ENCODE data around the gene PPP6R3.
A peak's percentile ranks its signal among the peaks of the same experiment; 100 is the strongest.
"Not testable (repeated sequence)": the region's sequence is repeated elsewhere in the genome, so short reads cannot be mapped to it uniquely, and the experiment has no call there.

PPP6R3 gene

DNA sequence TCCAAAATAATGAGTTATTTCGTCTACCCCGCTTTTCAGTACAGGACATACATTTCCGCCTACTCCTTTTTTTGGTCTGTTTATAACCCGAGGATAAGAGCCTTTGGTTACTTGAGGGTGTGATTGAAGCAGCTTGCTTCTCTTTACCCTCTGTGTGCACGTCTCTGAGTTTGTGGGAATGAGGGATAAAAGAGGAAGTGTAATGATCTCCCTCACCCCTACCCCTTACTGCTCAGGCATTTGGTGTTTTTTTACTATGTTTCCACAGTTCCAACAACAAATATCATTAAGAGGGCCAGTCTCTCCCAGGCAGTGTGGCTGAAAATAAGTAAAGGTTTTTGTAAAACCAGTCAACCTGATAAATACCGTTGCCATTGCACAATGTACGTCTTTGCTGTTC, 140.6 kb downstream of the PPP6R3 start:
- no peak for DNase-seq (ENCODE audit: low read depth, low spot score)

DNA sequence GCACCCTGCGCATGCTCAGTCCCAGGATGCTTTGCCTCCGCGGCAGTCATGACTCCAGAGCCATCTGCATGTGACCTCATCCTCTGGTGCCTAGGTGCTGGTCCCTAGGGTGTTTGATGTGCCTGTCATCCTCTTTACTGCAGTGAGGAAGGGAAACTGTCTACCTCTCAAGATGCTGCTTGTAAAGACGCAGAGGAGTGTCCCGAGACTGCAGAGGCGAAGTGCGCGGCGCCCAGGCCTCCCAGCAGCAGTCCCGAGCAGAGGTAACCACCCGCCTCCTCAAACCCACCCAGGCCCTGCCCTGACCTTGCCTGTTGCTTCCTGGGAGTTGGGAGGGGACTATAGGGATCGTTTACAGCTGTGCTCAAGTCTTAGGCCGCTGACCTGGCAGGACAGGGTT, 149.2 kb downstream of the PPP6R3 start:
- no peak for DNase-seq (ENCODE audit: low read depth, low spot score)

DNA sequence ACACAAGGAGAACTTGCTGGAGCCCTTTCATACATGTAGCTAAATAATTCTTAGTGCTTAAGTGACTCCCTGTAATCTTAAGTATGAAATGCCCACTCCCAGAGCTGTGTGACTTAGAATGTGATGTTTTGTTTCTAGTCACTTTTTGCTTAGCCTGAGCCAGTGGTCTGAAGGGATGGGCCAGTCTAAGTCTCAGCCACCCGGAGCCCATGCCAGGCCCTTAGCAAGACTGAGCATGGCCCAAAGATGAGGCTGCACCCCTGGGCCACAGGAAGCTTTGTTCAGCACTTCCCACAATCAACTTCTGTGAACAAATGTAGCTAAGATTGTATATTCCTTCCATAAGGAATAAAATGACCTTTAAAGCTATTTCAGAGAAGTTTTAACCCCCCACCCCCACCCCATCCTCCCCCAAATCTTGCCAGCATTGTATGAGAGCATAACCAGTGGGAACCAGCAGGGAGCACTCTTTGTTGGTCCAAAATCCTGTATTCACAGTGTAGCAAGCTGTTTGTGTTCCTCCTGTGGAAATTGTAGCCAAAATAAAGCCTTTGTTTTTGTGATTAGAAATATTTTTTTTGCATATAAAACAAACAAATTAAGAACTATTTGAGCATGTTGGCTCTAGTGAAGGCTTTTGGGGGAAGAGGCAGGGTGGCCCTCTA, 150.0 kb downstream of the PPP6R3 start:
- DNase-seq (ENCODE audit: low read depth, low spot score) = peak; percentile 25

DNA sequence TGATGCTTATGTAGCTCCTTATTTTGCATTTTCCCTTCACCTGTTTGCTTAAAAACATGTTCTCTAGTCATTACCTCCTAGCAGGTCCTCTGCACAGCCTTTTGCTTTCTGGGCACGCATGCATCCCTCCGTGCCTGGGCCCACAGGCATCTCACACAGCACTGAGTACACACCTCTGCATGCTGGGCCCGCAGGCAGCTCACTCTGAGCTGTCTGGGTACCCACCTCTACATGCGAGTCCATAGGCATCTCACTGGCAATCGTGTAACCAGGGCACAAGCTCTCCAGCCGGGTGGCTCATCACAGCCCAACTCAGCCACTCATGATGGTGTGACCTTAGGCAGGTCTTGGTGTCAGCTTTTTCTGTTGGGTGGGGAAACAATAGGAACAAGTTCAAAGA, 155.1 kb downstream of the PPP6R3 start:
- no peak for DNase-seq (ENCODE audit: low read depth, low spot score)

DNA sequence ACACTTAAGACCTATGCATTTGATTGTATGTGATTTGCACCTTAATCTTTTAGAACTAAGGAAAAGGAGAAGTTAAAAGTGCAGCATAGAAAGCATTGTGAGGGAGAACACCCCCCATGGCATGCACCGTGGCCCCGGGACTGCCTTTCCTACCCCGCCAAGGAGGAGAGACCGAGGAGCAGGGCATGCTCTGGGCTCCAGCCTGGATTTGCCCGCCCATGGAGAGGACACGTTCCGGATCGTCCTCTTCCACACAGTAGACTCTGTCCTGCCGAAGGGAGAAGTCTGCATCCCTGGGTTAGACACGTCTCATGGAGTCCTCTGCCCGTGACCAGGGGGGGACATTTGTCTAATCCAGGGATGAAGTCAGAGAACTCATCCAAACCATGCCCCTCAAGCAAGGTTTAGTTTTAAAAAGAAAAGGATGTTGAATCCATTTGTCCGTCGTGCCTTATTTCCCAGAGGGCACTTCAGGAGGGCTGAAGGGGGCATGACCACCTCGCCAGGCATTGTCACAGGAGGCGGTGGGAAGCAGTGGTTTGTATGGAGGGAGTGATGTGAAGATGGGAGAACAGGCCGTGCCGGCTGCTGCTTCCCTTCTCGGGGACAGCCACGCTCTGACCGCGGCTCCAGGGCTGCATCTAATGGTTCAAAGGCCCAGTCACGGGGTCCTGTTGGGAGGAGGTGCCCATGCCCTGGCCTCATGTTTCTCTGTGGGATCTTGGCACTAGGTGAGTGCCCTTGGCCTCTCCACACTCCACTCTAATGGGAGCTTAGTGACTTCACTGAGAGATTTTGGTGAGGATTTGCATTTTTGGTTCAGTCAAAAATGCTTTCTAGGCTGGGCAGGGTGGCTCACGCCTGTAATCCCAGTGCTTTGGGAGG, 157.6 kb downstream of the PPP6R3 start:
- no peak for DNase-seq (ENCODE audit: low read depth, low spot score)

DNA sequence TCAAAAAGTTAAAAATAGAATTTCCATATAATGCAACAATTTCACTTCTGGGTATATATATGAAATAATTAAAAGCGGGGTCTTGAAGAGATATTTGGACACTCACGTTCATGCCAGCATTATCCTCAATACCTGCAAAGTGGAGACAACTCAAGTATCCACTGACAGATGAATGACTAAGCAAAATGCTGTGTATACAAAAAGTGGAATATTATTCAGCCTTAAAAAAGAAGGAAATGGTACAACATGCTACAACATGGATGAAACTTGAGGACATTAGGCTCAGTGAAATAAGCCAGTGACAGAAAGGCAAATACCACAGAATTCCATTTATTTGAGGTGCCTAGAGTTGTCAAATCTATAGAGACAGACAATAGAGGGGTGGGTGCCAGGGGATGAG, 161.3 kb downstream of the PPP6R3 start:
- DNase-seq (ENCODE audit: low read depth, low spot score) = no peak

DNA sequence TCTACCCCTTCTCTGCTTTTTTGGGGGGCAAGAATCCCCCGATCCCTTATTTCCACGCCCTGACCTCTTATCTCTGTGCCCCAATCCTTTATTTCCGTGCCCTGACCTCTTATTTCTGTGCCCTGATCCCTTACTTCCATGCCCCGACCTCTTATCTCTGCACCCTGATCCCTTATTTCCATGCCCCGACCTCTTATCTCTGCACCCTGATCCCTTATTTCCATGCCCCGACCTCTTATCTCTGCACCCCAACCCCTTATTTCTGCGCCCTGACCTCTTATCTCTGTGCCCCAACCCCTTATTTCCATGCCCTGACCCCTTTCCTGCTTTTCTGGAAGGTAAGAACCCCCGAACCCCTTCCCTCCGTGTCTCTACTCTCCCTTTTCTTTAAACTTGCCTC, 163.2 kb downstream of the PPP6R3 start:
- DNase-seq (ENCODE audit: low read depth, low spot score) = not testable (repeated sequence)

DNA sequence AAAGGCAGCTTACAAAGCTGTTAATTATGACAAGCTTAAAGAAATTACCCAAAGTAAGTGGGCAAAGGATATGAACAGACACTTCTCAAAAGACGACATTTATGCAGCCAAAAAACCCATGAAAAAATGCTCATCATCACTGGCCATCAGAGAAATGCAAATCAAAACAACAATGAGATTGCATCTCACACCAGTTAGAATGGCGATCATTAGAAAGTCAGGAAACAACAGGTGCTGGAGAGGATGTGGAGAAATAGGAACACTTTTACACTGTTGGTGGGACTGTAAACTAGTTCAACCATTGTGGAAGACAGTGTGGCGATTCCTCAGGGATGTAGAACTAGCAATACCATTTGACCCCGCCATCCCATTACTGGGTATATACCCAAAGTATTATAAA, 164.5 kb downstream of the PPP6R3 start:
- DNase-seq (ENCODE audit: low read depth, low spot score) = not testable (repeated sequence)

DNA sequence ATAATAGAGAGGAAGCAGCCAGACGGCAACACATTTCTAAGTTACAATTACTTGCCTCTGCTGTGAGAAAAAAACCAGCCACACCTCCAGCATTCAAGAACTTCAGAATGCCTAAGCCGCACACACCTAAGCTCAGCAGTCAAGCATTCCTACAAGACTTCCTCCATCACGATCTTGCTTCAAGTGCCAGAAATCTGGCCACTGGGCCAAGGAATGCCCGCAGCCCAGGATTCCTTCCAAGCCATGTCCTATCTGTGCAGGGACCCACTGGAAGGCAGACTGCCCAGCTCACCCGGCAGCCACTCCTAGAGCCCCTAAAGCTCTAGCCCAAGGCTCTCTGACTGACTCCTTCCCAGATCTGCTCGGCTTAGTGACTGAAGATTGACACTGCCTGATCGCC, 165.7 kb downstream of the PPP6R3 start:
- DNase-seq (ENCODE audit: low read depth, low spot score) = not testable (repeated sequence)

DNA sequence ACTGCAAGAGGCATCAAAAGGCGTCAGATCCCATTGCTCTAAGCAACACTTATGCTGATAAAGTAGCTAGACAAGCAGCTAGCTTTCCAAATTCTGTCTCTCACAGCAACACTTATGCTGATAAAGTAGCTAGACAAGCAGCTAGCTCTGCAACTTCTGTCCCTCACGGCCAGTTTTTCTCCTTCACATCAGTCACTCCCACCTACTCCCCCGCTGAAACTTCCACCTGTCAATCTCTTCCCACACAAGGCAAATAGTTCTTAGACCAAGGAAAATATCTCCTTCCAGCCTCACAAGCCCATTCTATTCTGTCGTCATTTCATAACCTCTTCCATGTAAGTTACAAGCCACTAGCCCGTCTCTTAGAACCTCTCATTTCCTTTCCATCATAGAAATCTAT, 168.3 kb downstream of the PPP6R3 start:
- not testable (repeated sequence) for DNase-seq (ENCODE audit: low read depth, low spot score)

DNA sequence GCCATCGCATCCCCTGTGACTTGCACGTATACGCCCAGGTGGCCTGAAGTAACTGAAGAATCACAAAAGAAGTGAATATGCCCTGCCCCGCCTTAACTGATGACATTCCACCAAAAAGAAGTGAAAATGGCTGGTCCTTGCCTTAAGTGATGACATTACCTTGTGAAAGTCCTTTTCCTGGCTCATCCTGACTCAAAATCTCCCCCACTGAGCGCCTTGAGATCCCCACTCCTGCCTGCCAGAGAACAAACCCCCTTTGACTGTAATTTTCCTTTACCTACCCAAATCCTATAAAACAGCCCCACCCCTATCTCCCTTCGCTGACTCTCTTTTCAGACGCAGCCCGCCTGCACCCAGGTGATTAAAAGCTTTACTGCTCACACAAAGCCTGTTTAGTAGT, 171.8 kb downstream of the PPP6R3 start:
- not testable (repeated sequence) for DNase-seq (ENCODE audit: low read depth, low spot score)

DNA sequence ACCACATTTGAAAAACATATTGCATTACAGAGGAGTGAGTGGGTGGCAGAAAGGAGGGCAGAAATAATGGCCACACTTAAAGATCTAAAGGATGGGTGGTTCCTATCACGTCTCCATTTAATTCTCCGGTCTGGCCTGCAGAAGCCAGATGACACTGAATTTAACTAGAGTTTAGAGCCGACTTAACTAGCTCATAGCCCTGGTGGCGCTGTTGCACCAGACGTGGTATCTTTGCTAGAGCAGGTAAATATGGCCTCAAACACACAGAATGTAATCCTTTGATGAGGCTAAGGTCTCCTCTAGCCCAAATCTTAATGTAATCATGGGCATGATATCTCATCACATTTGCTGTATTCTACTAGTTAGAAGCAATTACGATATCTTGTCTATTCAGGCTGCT, 172.2 kb downstream of the PPP6R3 start:
- DNase-seq (ENCODE audit: low read depth, low spot score) = peak; percentile 78

DNA sequence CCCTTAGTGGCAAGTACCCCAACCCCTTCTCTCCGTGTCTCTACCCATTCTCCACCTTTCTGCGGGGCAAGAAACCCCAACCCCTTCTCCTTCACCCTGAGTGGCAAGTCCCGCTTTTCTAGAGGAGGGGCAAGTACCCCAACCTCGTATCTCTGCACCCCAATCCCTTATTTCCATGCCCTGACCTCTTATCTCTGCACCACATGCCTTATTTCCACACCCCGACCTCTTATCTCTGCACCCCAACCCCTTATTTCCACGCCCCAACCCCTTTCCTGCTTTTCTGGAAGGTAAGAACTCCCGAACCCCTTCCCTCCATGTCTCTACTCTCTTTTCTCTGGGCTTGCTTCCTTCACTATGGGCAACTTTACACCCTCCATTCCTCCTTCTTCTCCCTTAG, 174.1 kb downstream of the PPP6R3 start:
- not testable (repeated sequence) for DNase-seq (ENCODE audit: low read depth, low spot score)

DNA sequence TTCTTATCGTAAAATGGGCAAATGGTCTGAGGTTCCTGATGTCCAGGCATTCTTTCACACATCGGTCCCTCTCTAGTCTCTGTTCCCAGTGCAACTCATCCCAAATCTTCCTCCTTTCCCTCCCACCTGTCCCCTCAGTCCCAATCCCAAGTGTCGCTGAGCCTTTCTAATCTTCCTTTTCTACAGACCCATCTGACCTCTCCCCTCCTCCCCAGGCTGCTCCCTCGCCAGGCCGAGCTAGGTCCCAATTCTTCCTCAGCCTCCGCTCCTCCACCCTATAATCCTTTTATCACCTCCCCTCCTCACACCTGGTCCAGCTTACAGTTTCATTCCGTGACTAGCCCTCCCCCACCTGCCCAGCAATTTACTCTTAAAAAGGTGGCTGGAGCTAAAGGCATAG, 174.6 kb downstream of the PPP6R3 start:
- not testable (repeated sequence) for DNase-seq (ENCODE audit: low read depth, low spot score)

DNA sequence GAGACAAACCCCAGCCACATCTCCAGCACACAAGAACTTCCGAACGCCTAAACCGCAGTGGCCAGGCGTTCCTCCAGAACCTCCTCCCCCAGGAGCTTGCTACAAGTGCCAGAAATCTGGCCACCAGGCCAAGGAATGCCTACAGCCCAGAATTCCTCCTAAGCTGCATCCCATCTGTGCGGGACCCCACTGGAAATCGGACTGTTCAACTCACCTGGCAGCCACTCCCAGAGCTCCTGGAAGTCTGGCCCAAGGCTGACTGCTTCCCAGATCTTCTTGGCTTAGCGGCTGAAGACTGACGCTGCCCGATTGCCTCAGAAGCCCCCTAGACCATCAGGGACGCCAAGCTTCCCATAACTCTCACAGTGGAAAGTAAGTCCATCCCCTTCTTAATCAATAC, 175.3 kb downstream of the PPP6R3 start:
- DNase-seq (ENCODE audit: low read depth, low spot score) = not testable (repeated sequence)

DNA sequence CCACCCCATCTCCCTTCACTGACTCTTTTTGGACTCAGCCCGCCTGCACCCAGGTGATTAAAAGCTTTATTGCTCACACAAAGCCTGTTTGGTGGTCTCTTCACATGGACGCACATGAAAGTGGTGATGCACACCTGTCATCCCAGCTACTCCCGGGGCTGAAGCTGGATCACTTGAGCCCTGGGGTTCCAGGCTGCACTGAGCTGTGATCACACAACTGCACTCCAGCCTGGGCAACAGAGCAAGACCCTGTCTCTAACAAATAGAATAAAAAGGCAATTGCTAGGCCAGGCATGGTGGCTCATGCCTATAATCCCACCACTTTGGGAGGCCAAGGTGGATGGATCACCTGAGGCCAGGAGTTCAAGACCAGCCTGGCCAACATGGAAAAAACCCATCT, 178.8 kb downstream of the PPP6R3 start:
- not testable (repeated sequence) for DNase-seq (ENCODE audit: low read depth, low spot score)

DNA sequence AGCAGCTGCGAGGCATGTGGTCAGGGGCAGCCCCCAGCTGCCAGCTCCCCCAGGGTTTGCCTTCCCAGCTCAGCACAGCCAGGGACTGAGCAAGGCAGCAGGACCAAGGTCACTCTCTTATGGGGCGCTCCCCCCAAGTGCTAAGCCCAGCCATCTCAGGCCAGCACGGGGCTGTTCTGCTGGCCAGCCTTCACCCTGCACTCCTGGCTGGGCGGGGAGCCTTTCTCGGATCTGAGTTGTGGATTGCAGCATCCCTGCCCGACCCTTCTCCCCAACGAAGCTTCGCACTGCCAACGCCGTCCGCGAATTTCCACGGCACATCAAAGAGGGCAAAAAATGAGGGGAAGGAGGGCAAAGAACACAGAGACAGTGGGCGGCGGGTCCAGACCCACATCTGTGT, 181.3 kb downstream of the PPP6R3 start:
- no peak for DNase-seq (ENCODE audit: low read depth, low spot score)

DNA sequence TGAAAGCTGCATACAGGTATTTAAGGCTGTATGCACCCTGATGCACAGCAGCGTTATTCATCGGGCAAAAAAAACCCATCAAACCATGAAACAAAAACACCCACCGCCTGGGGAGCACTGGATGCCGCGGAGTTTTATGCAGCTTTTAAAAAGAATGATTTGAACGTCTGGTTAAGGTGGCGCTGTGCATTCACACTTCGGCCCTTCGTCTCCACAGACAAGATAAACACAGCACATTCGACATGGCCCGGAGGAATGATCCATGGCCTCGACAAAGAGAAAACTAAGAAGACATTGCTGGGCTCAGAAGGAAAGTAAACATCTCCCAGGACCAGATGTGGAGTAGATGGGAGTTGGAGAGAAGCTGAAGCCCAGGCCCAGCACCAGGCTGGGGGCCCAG, 183.0 kb downstream of the PPP6R3 start:
- no peak for DNase-seq (ENCODE audit: low read depth, low spot score)

DNA sequence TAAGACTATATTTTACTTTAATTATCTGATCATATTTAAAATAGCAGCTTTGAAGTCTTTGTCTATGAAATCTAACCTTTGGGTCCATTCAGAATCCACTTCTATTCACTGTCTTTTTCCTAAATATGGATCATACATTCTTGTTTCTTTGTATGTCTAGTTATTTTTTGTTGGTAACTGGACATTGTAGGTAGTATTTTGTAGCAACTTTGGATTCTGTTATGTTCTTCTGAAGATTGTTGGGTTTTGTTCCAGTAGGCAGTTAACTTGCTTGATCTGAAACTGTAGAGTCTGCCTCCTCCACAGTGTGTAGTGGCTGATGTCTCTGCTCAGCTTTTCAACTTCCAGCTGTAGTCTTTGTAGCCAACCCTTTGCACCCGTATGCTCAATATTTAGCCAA, 186.3 kb downstream of the PPP6R3 start:
- no peak for DNase-seq (ENCODE audit: low read depth, low spot score)

DNA sequence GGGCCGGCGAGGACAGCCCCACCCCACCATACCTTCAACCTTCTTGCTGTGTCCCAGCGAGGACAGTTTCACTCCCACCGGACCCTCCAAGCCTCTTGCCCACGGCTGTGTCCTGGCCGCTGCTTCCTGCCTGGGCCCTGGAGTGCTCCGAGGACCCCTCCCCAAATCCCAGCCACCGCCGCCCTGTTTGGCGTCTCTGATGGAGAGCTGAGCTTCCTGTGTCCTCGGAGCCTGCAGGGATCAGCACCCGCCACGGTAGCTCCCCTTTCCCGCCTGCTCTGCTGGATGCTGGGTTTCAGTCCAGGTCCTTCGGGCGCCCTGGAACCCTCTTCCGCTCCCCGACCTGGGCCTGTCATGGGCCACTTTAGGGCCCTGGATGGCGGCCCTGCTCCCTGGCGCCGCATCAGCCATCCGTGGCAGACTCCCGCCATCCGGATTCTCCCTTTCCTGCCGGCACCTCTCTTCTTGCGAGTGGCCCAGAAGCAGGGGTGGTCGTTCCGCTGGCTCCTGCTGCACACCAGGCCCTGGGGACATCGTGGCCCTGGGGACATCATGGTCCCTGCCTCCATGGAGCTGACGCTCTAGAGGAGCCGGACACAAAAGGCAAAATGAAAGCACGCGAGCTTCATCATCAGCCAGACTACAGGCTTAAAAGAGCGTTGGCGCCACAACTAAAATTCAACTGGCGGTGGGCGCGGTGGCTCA, 189.5 kb downstream of the PPP6R3 start:
- DNase-seq (ENCODE audit: low read depth, low spot score) = no peak

DNA sequence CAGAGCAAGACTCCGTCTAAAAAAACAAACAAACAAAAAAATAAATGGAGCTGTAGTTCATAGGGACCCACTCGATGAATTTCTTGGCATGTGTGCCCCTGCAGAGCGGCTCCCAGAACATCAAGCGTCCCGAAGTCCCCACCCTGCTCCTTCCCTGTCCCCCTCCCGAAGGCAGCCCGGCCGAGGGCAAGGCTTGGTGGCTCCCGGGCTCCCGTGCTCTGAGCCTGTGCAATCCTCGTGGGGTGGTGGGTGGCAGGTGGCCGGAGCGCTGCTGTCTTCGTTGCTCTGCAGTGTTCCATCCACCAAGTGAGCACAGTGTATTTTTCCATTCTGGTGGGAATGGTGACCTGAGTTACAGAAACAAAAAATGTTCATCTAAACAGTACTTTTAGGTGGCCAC, 190.2 kb downstream of the PPP6R3 start:
- DNase-seq (ENCODE audit: low read depth, low spot score) = no peak

DNA sequence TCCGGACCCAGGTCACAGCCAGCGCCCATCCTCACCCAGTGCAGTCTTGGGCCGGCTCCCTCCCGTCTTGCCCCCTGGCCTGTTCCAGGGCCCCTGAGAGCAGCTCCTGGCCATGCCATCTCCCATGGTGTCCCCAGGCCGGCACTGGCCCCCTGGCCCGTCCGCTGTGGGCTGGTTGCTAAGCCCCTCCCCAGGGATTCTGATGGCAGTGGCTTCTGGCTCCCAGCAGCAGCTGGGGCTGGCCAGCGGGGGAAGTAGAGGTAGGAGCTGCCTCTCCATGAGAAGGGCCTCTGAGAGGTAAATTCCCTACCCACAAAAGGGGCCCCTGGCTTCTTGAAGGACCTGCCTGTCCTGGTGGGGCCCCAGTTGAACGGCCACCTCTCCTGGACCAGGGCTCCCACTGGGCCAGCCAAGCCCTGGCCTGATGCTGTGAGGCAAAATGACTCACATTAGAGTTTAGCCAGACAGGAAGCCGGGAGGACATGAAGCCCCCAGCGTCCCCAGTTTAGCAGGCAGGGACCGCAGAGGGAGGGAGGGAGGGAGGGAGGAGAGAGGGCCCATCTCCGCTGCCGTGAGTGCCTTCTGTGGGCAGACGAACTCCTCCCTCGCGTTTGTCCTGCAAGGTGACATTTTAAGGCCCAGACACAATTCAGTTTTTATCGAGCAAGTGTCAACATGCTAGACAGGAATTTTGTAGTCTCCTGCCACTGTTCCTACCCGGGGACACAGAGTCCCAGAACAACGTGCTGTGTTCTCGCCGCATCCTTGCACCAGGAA, 190.8 kb downstream of the PPP6R3 start:
- DNase-seq (ENCODE audit: low read depth, low spot score) = peak; percentile 56

Measured in astrocyte of the hippocampus (primary cell).